Measurements from ENCODE around the gene BIRC3.

Gene BIRC3

GRCh38 chr11:102341844-102342318 is 24.6 kb downstream of the BIRC3 start:
- DNase-seq (ENCODE audit: low read depth) = peak; percentile 91
- no peak overlapping the region for H3K4me3 ChIP-seq (replicated peaks; ENCODE audit: low read depth, low read length)
- TF ChIP-seq, protein P1, sequence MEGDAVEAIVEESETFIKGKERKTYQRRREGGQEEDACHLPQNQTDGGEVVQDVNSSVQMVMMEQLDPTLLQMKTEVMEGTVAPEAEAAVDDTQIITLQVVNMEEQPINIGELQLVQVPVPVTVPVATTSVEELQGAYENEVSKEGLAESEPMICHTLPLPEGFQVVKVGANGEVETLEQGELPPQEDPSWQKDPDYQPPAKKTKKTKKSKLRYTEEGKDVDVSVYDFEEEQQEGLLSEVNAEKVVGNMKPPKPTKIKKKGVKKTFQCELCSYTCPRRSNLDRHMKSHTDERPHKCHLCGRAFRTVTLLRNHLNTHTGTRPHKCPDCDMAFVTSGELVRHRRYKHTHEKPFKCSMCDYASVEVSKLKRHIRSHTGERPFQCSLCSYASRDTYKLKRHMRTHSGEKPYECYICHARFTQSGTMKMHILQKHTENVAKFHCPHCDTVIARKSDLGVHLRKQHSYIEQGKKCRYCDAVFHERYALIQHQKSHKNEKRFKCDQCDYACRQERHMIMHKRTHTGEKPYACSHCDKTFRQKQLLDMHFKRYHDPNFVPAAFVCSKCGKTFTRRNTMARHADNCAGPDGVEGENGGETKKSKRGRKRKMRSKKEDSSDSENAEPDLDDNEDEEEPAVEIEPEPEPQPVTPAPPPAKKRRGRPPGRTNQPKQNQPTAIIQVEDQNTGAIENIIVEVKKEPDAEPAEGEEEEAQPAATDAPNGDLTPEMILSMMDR (IDR thresholded peaks at IDR 0.05; ENCODE audit: low read length, missing control alignments) = peak; percentile 90

GRCh38 chr11:102343809-102344208 is 26.5 kb downstream of the BIRC3 start:
- DNase-seq (ENCODE audit: low read depth) = peak; percentile 56
- TF ChIP-seq, protein P1 (IDR thresholded peaks at IDR 0.05; ENCODE audit: low read length, missing control alignments) = no peak
- H3K4me3 ChIP-seq (replicated peaks; ENCODE audit: low read depth, low read length) = no peak overlapping the region

GRCh38 chr11:102345904-102346303 is 28.6 kb downstream of the BIRC3 start:
- peak; percentile 41 for DNase-seq (ENCODE audit: low read depth)
- TF ChIP-seq, protein P1 (IDR thresholded peaks at IDR 0.05; ENCODE audit: low read length, missing control alignments) = no peak
- peak overlapping the region; percentile 87 for H3K4me3 ChIP-seq (replicated peaks; ENCODE audit: low read depth, low read length)

DNA sequence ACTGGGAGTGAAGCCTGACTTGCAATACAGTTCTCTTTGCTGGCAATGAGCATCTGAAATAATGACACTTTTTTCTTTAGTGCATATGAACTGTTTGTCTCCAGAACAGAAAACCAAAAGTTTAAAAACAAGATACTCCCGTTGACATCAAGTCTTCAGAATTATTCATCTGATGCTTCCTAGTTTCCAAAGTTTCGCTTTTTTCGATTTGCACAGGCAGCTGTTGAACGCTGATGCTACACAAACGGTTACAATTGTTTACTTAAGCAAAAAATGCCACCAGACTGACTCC is 29.1 kb downstream of the BIRC3 start:
- no peak for DNase-seq (ENCODE audit: low read depth)
- peak overlapping the region; percentile 87 for H3K4me3 ChIP-seq (replicated peaks; ENCODE audit: low read depth, low read length)
- TF ChIP-seq, protein P1 (IDR thresholded peaks at IDR 0.05; ENCODE audit: low read length, missing control alignments) = no peak

GRCh38 chr11:102346748-102347461 is 29.6 kb downstream of the BIRC3 start, which contains the start of gene BIRC2:
TSS of gene BIRC2 (plus strand) at chr11:102347214. CDS start at chr11:102349855, 2,641 bp downstream.
- peak within 1 kb of the TSS; percentile 87 for H3K4me3 ChIP-seq (replicated peaks; ENCODE audit: low read depth, low read length)
- TF ChIP-seq, protein P1 (IDR thresholded peaks at IDR 0.05; ENCODE audit: low read length, missing control alignments) = peak; percentile 50
- DNase-seq (ENCODE audit: low read depth) = peak; percentile 92

- H3K4me3 ChIP-seq (replicated peaks; ENCODE audit: low read depth, low read length) = peak overlapping the region; percentile 87
- TF ChIP-seq, protein P1 (IDR thresholded peaks at IDR 0.05; ENCODE audit: low read length, missing control alignments) = no peak
- DNase-seq (ENCODE audit: low read depth) = peak; percentile 44
Measured at GRCh38 chr11:102347462-102348370, 30.4 kb downstream of the BIRC3 start.

Data from fibroblast of pulmonary artery (primary cell).